SK-N-SH (cell line): ENCODE measurements around the gene NAALADL1. TPM values are rescaled to one million over a fixed set of nuclear protein-coding genes. Genes with fewer than 3 reads are reported as not detected.
"Not testable (repeated sequence)": the region's sequence is repeated elsewhere in the genome, so short reads cannot be mapped to it uniquely, and the experiment has no call there.

Experiments used
- CTCF ChIA-PET: fragments of 300-600, 350-600 bp; formaldehyde crosslinking; extraction: SDS; loops from one replicate; lab custom pipeline; 2021; lab: Yijun Ruan, JAX
- POLR2A ChIA-PET: fragments of 350-600 bp; sonication (Branson Sonifier 250); formaldehyde crosslinking; extraction: SDS; loops from one replicate; lab custom pipeline; 2020; ENCODE audit warnings: antibody characterized with exemption, inconsistent platforms; lab: Yijun Ruan, JAX
- DNase-seq: peaks from one replicate; pipeline ENCODE4 v3.0.0; 2012
- H2AFZ ChIP-seq: fragments of 200-600 bp; sonication (generic); 2 replicates; pipeline ENCODE4 v1.8.1; 2016; ENCODE audit warnings: antibody characterized with exemption, mild to moderate bottlenecking, low read depth
- H3F3A ChIP-seq: fragments of 200-600 bp; sonication (generic); replicated peaks from 2 replicates; pipeline ENCODE3; 2016; ENCODE audit warnings: antibody characterized with exemption, mild to moderate bottlenecking; ENCODE audit not compliant: insufficient read depth
- H3K27ac ChIP-seq, 2 experiments: fragments of 200-500 bp in 1 of 2; fragments of 200-600 bp in 1 of 2; sonication (Bioruptor generic) in 1 of 2; sonication (generic), shearing (Covaris generic) in 1 of 2; 2 replicates each; pipeline versions ENCODE4 v1.5.1 to v1.6.1; 2014 to 2016; ENCODE audit warnings: low read depth in 2 of 2, inconsistent platforms in 1 of 2, low read length in 1 of 2, mild to moderate bottlenecking in 1 of 2, mixed read lengths in 1 of 2
- H3K27me3 ChIP-seq: fragments of 200-600 bp; sonication (generic), shearing (Covaris generic); 2 replicates; pipeline ENCODE4 v1.6.1; 2016; ENCODE audit warnings: mixed run types; ENCODE audit not compliant: insufficient read depth
- H3K36me3 ChIP-seq, 2 experiments: fragments of 200-500 bp in 1 of 2; fragments of 200-600 bp in 1 of 2; sonication (Bioruptor generic) in 1 of 2; sonication (generic) in 1 of 2; replicated peaks in 1 of 2; 2 replicates each; pipeline versions ENCODE3 to v1.5.1; 2014 to 2016; ENCODE audit warnings: low read length in 1 of 2, mild to moderate bottlenecking in 1 of 2; ENCODE audit not compliant: insufficient read depth in 2 of 2, control insufficient read depth in 1 of 2
- H3K4me1 ChIP-seq, 2 experiments: fragments of 200-500 bp in 1 of 2; fragments of 200-600 bp in 1 of 2; sonication (Bioruptor generic) in 1 of 2; sonication (generic), shearing (Covaris generic) in 1 of 2; 2 replicates each; pipeline versions ENCODE4 v1.5.1 to v1.6.1; 2014 to 2016; ENCODE audit warnings: low read depth in 1 of 2, low read length in 1 of 2, mixed run types in 1 of 2; ENCODE audit not compliant: insufficient read depth in 2 of 2, control insufficient read depth in 1 of 2
- H3K4me2 ChIP-seq: fragments of 200-600 bp; sonication (generic), shearing (Covaris generic); 2 replicates; pipeline ENCODE4 v1.6.1; 2017; ENCODE audit warnings: mixed run types
- H3K4me3 ChIP-seq, 2 experiments: fragments of 200-500 bp in 1 of 2; fragments of 200-600 bp in 1 of 2; sonication (Bioruptor generic) in 1 of 2; sonication (generic), shearing (Covaris generic) in 1 of 2; 2 replicates each; pipeline versions ENCODE4 v1.5.1 to v1.8.1; 2014 to 2016; ENCODE audit warnings: low read depth in 2 of 2, inconsistent platforms in 1 of 2, low read length in 1 of 2, mild to moderate bottlenecking in 1 of 2, mixed read lengths in 1 of 2, moderate library complexity in 1 of 2
- H3K79me2 ChIP-seq: fragments of 200-600 bp; sonication (generic); 2 replicates; pipeline ENCODE4 v1.8.1; 2017; ENCODE audit warnings: mild to moderate bottlenecking; ENCODE audit not compliant: insufficient read depth
- H3K9ac ChIP-seq: fragments of 200-600 bp; sonication (generic); 2 replicates; pipeline ENCODE4 v1.6.1; 2017; ENCODE audit warnings: mixed run types
- H3K9me2 ChIP-seq: fragments of 200-600 bp; sonication (generic); 2 replicates; pipeline ENCODE4 v1.6.1; 2017; ENCODE audit warnings: mixed run types
- H3K9me3 ChIP-seq: fragments of 200-600 bp; sonication (generic); 2 replicates; pipeline ENCODE4 v1.6.1; 2017; ENCODE audit warnings: mixed run types, mild to moderate bottlenecking, moderate library complexity
- H4K20me1 ChIP-seq: fragments of 200-600 bp; sonication (generic); 2 replicates; pipeline ENCODE4 v1.6.1; 2017; ENCODE audit warnings: mild to moderate bottlenecking, mixed run types; ENCODE audit not compliant: insufficient read depth
- CHD2 ChIP-seq: fragments of 150-350 bp; IDR thresholded peaks from 2 replicates; pipeline ENCODE4 v1.6.1; 2018; ENCODE audit warnings: low read length; ENCODE audit not compliant: partially characterized antibody
- EP300 ChIP-seq, 2 experiments: IDR thresholded peaks; 2 replicates each; pipeline versions ENCODE4 v1.4.0 to v1.6.1; 2012; ENCODE audit warnings: borderline replicate concordance in 1 of 2, low read depth in 1 of 2, low read length in 1 of 2
- EZH2phosphoT487 ChIP-seq: fragments of 200-600 bp; sonication (generic); IDR thresholded peaks from 2 replicates; pipeline ENCODE4 v1.6.1; 2017; ENCODE audit warnings: low read depth, mixed run types, mild to moderate bottlenecking, antibody characterized with exemption, moderate library complexity, borderline replicate concordance
- FOSL2 ChIP-seq: IDR thresholded peaks from 2 replicates; pipeline ENCODE4 v1.4.0; 2012; ENCODE audit warnings: low read depth, mild to moderate bottlenecking, moderate library complexity, borderline replicate concordance
- FOXJ3 ChIP-seq: sonication (generic); formaldehyde crosslinking; IDR thresholded peaks from 2 replicates; pipeline ENCODE4 v1.5.1; 2020; ENCODE audit warnings: mild to moderate bottlenecking, missing genetic modification reagents
- GABPA ChIP-seq: IDR thresholded peaks from 2 replicates; pipeline ENCODE4 v1.4.0; 2012; ENCODE audit warnings: low read depth, mild to moderate bottlenecking
- GATA2 ChIP-seq: sonication (generic); formaldehyde crosslinking; IDR thresholded peaks from 2 replicates; pipeline ENCODE4 v1.5.0; 2020; ENCODE audit warnings: mild to moderate bottlenecking, missing genetic modification reagents
- MEF2A ChIP-seq: IDR thresholded peaks from 2 replicates; pipeline ENCODE4 v1.4.0; 2012; ENCODE audit warnings: low read depth, borderline replicate concordance
- MXI1 ChIP-seq: IDR thresholded peaks from 2 replicates; pipeline ENCODE4 v1.6.1; 2012; ENCODE audit warnings: mild to moderate bottlenecking, low read depth, low read length, improper control_type of control experiment
- NFIC ChIP-seq: IDR thresholded peaks from 2 replicates; pipeline ENCODE4 v1.4.0; 2012; ENCODE audit warnings: borderline replicate concordance
- RCOR1 ChIP-seq: fragments of 150-350 bp; IDR thresholded peaks from 2 replicates; pipeline ENCODE4 v1.6.1; 2017; ENCODE audit warnings: antibody characterized with exemption, low read length
- REST ChIP-seq: IDR thresholded peaks from 2 replicates; pipeline ENCODE4 v1.6.1; 2012; ENCODE audit warnings: mild to moderate bottlenecking, low read depth, low read length, moderate library complexity
- RXRA ChIP-seq: IDR thresholded peaks from 2 replicates; pipeline ENCODE4 v1.4.0; 2012; ENCODE audit warnings: low read depth, mild to moderate bottlenecking, borderline replicate concordance
- SIN3A ChIP-seq: IDR thresholded peaks from 2 replicates; pipeline ENCODE4 v1.6.1; 2012; ENCODE audit warnings: low read depth, mild to moderate bottlenecking, low read length, moderate library complexity, borderline replicate concordance
- SMC3 ChIP-seq: IDR thresholded peaks from 2 replicates; pipeline ENCODE4 v1.6.1; 2012; ENCODE audit warnings: low read depth, low read length, improper control_type of control experiment
- TAF1 ChIP-seq: IDR thresholded peaks from 2 replicates; pipeline ENCODE4 v1.6.1; 2012; ENCODE audit warnings: low read depth, mild to moderate bottlenecking, low read length, moderate library complexity, borderline replicate concordance
- TCF12 ChIP-seq: IDR thresholded peaks from 2 replicates; pipeline ENCODE4 v1.4.0; 2012
- WGBS: methylation state at CpG from one replicate; pipeline ENCODE4 v1.1.6; 2017; ENCODE audit warnings: low lambda C conversion rate; 5-methylcytosine and 5-hydroxymethylcytosine counted together
- polyA plus RNA-seq, 3 experiments: library from polyadenylated mRNA; depleted of rRNA; stranded (reverse); fragments of >200 nt; gene quantifications; 2 replicates each; pipeline ENCODE4 v1.2.3, GENCODE V29; 2012

Gene NAALADL1
- polyA plus RNA-seq, 1 of the 3 experiments (the other 2 are of a cell fraction): not detected

GRCh38 chr11:65023502-65023901 lies 34.9 kb downstream of the NAALADL1 start:
- H3K4me2 ChIP-seq, DNase-seq, H3K9me2 ChIP-seq, H3F3A ChIP-seq, H3K27ac ChIP-seq, H2AFZ ChIP-seq, H3K4me3 ChIP-seq, H3K4me1 ChIP-seq, H3K27me3 ChIP-seq, H3K79me2 ChIP-seq, H3K9me3 ChIP-seq, POLR2A ChIA-PET, H4K20me1 ChIP-seq, H3K9ac ChIP-seq: not testable (repeated sequence)
- CTCF ChIA-PET: interaction anchor here (2.5 to 6.0 kb wide), 2 partner anchors 10 kb away, joined by 14 to 56 read pairs; partner anchors contain the start of gene ARL2
- peaks cover 0 to 16% of the 10 kb centered on the region in 2 experiments for H3K36me3 ChIP-seq
- WGBS: 78% methylated on average over 8 of the region's 8 CpGs

GRCh38 chr11:65021509-65021908 lies 36.8 kb downstream of the NAALADL1 start:
- no peaks in the 10 kb centered on the region for H4K20me1 ChIP-seq
- no peak overlapping the region for H3K4me3 ChIP-seq
- no peak overlapping the region for H3K4me2 ChIP-seq
- no peaks in the 10 kb centered on the region; a peak in 1 of 4 replicates for H3K4me1 ChIP-seq
- H3K9me3 ChIP-seq: no peaks in the 10 kb centered on the region
- DNase-seq: no peak
- peaks cover 0 to 22% of the 10 kb centered on the region in 2 experiments for H3K36me3 ChIP-seq
- ChIA-PET POLR2A (no interaction called here), CTCF (interaction anchor here (0.7 to 2.5 kb wide), 4 partner anchors 8 to 133 kb away, joined by 3 to 14 read pairs (median 3); partner anchors contain the start of genes ARL2, TM7SF2 and ZNHIT2)
- peaks cover 7% of the 10 kb centered on the region; the same call in 1 of the 2 replicates for H3K79me2 ChIP-seq
- no peak overlapping the region for H3K27ac ChIP-seq
- 98% methylated on average over 10 of the region's 11 CpGs for WGBS
- H3K9me2 ChIP-seq: no peaks in the 10 kb centered on the region
- no peaks in the 10 kb centered on the region for H3K27me3 ChIP-seq
- no peak overlapping the region for H3K9ac ChIP-seq
- no peaks in the 10 kb centered on the region for H3F3A ChIP-seq
- TF ChIP-seq MXI1: no peak
- TF ChIP-seq SMC3: no peak
- TF ChIP-seq TAF1: no peak
- no peak for TF ChIP-seq MEF2A
- no peak for TF ChIP-seq RXRA
- H2AFZ ChIP-seq: no peak overlapping the region

GRCh38 chr11:65021003-65021402 lies 37.4 kb downstream of the NAALADL1 start:
- no peaks in the 10 kb centered on the region for H4K20me1 ChIP-seq
- no peak overlapping the region for H2AFZ ChIP-seq
- H3K4me3 ChIP-seq: no peak overlapping the region
- H3K4me1 ChIP-seq: no peaks in the 10 kb centered on the region; a peak in 1 of 4 replicates
- no peak overlapping the region for H3K9ac ChIP-seq
- no peaks in the 10 kb centered on the region for H3K9me2 ChIP-seq
- DNase-seq: no peak
- WGBS: 95% methylated on average over 3 of the region's 3 CpGs
- H3K79me2 ChIP-seq: peaks cover 12% of the 10 kb centered on the region; the same call in 1 of the 2 replicates
- H3K36me3 ChIP-seq: peaks cover 0 to 22% of the 10 kb centered on the region in 2 experiments
- POLR2A ChIA-PET: no interaction called here
- H3K27me3 ChIP-seq: no peaks in the 10 kb centered on the region
- H3K4me2 ChIP-seq: no peak overlapping the region
- no peak for TF ChIP-seq EZH2phosphoT487
- TF ChIP-seq FOXJ3 (CRISPR knock-in tag): no peak
- TF ChIP-seq CHD2: no peak
- TF ChIP-seq GABPA: no peak
- no peak for TF ChIP-seq SIN3A
- TF ChIP-seq NFIC: no peak
- TF ChIP-seq TCF12: no peak
- no peak for TF ChIP-seq REST
- TF ChIP-seq FOSL2: no peak
- no peak for TF ChIP-seq GATA2 (CRISPR knock-in tag)
- TF ChIP-seq RXRA: no peak
- no peak for TF ChIP-seq EP300 (IDR thresholded peaks at IDR 0.05; ENCODE audit: borderline replicate concordance in 1 of 2, low read depth in 1 of 2, low read length in 1 of 2)
- TF ChIP-seq MEF2A: no peak
- no peak for TF ChIP-seq SMC3
- TF ChIP-seq RCOR1: no peak
- H3F3A ChIP-seq: no peaks in the 10 kb centered on the region
- no peaks in the 10 kb centered on the region for H3K9me3 ChIP-seq
- no peak overlapping the region for H3K27ac ChIP-seq
- CTCF ChIA-PET: interaction anchor here (0.9 to 2.5 kb wide), 2 partner anchors 8 to 96 kb away, joined by 3 to 14 read pairs; partner anchors contain the start of genes ARL2 and ZNHIT2
